GM10266 (cell line): Measurements from ENCODE around the gene SLC39A11.

ENCODE experiments used
- DNase-seq: peaks from one replicate; pipeline ENCODE4 v3.0.0; 2012; ENCODE audit errors: extremely low spot score
- CTCF ChIP-seq: IDR thresholded peaks from 2 replicates; pipeline ENCODE4 v1.5.1; 2012; ENCODE audit warnings: mild to moderate bottlenecking, low read depth; ENCODE audit not compliant: control insufficient read depth, insufficient read depth; ENCODE audit errors: missing control alignments

Gene SLC39A11

GRCh38 chr17:72761431-72761830, 331.1 kb downstream of the SLC39A11 start:
- no peak for TF ChIP-seq CTCF
- no peak for DNase-seq

GRCh38 chr17:72760368-72760767, 332.1 kb downstream of the SLC39A11 start:
- no peak for TF ChIP-seq CTCF
- no peak for DNase-seq

GRCh38 chr17:72759301-72759700, 333.2 kb downstream of the SLC39A11 start:
- TF ChIP-seq CTCF = no peak

GRCh38 chr17:72756256-72756655, 336.2 kb downstream of the SLC39A11 start:
- TF ChIP-seq CTCF = no peak
- no peak for DNase-seq

More at GRCh38 chr17:72759301-72759700, 333.2 kb downstream of the SLC39A11 start:
- DNase-seq = no peak

GRCh38 chr17:72754513-72754912, 338.0 kb downstream of the SLC39A11 start:
- TF ChIP-seq CTCF = no peak
- no peak for DNase-seq

- TF ChIP-seq CTCF = no peak
- no peak for DNase-seq
These were observed 340.7 kb downstream of the SLC39A11 start for GRCh38 chr17:72751746-72752145.

- DNase-seq = no peak
These were observed 343.3 kb downstream of the SLC39A11 start for GRCh38 chr17:72749119-72749572.

More at GRCh38 chr17:72749119-72749572, 343.3 kb downstream of the SLC39A11 start:
- TF ChIP-seq CTCF = no peak
